Endothelial cell of hepatic sinusoid (primary cell): ENCODE data around the gene AGXT.

Source experiments
- in situ Hi-C: cut with HindIII; loops from 2 replicates; pipeline ENCODE4 v1.10.0; 2017; ENCODE audit warnings: low sequenced_read_pairs

Gene AGXT

GRCh38 chr2:240865391-240865790 is 3.2 kb upstream of the AGXT start:
- in situ Hi-C loops: no loop called here

DNA sequence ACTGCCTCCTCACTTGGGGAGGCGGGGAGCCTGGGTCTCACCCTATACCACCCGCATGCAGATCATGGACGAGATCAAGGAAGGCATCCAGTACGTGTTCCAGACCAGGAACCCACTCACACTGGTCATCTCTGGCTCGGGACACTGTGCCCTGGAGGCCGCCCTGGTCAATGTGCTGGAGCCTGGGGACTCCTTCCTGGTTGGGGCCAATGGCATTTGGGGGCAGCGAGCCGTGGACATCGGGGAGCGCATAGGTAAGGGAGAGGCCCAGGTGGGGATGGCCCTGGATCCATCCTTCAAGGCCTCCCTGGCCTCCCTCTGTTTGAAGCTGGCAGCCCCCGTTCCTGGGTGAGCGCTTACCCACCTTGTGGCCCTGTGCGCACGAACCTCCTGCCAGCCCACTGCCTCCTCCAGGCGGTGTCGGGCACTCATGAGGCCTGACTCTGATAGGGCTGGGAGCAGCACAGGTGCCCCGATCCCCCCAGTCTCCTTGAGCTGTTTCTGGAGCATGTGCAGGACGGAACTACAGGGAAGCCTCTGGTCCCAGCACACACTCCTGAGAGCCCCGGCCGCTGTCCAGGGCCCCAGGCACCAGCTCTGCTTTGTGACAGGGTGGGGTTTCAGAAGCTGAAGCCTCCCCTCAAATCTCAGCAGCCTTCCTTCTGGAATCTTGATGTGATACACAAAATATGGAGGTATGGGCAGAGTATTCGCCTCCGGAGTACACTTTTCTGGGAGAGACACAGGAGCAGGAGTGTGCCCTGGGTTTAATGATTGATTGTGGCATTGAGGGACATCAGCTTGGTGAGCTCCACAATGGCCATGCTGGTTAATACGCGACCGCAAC is 708 bp downstream of the AGXT start:
- in situ Hi-C loops: no loop called here

DNA sequence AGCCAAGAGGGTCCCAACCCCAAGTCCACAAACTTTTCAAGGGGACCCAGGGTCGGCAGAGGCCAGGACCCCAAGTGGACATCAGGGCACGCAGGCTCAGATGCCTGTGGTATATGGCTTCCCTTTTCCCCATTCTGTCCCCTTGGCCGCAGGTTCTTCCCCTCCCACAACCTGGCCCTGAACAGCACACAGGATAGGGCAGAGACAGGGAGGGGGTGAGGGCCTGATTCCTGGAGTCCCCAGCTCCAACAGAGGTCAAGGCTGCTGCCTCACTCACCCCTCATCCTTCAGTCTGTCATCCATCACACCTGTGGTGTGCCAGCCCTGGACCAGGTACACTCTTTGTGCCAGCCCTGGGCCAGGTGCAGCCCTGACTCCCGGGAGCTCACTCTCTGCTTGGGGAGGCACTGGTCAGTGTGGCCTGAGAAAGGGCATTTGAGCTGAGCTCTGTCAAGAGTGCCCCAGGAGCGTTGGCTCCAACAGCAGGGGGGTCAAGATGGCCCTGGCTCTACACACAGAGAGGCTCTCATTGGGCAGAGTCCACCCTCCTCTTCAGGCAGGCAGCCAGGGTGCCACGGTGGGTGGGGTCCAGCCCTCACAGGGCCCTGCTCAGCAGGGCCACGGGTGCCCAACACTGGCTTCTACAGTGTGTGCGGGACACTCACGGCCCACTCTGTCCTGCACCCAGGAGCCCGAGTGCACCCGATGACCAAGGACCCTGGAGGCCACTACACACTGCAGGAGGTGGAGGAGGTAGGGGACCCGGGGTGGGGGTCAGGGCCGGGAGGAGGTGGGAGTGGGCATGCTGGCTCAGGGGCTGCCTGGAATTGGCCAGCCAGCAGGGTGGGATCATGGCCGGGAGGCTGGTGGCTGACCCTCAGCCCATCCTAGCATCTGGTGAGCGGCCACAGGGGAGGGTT is 1.6 kb downstream of the AGXT start:
- in situ Hi-C loops: no loop called here

- in situ Hi-C loops: no loop called here
Measured at GRCh38 chr2:240871071-240871958, 2.7 kb downstream of the AGXT start.

DNA sequence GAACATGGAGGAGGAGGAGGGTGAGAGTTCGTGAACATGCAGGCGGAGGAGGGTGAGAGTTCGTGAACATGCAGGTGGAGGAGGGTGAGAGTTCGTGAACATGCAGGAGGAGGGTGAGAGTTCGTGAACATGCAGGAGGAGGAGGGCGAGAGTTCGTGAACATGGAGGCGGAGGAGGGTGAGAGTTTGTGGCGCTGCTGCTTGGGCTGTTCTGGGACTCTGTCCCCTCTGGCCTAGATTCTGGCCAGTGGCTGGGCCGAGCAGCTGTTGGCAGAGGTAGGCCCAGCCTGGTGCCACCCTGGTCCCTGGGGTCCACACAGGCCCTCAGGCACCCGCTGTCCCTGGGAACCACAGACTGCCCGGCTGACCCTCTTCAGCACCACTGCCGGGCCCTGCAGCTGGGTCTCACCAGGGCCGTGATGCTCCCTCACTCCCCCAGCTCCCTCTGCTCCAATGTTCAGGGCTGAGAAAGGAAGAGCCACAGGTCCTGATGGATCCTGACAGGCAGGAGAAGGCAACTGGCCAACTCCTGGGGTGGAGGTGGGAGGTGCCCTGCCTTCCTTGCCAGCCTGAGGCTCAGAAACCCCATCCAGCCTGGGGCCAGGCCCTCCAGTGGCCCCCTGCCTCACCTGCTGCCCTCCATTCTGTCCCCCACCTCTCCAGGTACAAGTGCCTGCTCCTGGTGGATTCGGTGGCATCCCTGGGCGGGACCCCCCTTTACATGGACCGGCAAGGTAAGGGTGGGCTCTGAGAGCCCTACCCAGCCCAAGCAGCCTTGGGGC is 3.9 kb downstream of the AGXT start:
- in situ Hi-C loops: no loop called here

DNA sequence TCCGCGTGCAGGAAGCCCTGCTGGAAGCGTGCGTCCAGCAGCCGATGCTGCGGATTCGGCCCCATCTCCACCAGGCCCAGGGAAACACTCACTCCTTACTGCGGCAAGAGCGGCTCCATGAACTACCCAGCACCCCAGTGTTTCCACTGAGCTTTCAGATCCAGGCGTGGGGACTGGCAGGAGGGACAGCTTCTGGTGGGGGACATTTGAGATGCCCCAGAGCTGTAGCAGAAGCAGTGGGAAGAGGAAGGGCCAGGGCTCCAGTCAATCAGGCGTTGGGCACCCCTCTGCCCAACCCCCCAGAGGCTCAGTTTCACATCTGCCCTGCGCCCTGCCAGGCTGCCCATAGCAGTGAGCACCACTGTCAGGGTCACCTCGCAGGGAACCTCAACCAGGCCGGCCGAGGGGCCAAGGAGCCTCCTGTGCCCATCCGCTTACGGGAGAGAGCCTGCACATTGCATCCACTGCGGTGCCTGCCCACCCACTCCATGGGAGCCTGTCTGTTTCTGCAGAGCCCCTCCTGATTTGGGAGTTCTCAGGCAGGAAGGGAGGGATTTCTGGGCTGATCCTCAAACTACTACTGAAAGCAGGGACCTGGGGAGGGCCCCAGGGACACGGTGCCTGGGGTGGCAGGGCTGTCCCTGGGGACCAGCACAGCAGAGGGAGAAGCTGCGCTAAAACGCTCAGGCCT is 4.6 kb downstream of the AGXT start:
- in situ Hi-C loops: no loop called here

DNA sequence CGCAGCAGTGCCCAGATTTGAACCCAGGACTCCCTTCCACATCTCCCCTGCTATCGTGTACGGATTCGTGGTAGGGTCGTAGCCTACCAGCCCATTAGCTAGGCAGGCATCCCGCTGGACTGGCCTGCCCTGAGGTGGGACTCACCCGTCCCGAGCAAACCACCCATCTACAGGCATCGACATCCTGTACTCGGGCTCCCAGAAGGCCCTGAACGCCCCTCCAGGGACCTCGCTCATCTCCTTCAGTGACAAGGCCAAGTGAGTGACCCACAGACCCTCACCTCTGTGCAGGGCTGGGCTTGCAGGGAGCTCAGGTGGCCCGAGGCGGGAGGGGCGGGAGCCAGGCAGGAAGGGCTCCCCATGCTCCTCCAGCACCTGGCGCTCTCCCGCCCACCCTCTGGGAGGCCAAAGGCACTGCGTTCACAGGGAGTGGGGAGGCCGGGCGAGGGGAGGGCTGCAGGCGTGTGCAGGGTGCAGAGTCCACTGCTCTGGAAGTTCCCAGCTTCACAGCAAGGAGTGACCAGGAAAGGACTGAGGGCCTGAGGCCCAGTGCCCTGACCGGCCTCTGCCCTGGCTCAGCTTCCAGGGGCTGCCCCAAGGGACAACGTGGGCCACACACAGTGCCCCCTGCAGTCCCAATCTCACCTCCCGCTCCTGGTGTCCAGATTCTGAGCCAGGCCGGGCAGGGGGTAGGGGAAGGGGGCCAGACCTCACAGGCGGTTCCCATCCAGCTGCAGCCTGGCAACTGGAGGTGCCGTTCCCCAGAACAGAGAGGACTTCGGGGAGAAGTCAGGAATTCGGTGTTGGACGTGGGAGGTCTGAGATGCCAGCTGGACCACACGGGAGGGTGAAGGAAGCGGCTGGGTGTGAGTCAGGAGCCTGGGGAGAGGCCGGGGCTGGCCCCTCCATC is 5.4 kb downstream of the AGXT start:
- in situ Hi-C loops: no loop called here

DNA sequence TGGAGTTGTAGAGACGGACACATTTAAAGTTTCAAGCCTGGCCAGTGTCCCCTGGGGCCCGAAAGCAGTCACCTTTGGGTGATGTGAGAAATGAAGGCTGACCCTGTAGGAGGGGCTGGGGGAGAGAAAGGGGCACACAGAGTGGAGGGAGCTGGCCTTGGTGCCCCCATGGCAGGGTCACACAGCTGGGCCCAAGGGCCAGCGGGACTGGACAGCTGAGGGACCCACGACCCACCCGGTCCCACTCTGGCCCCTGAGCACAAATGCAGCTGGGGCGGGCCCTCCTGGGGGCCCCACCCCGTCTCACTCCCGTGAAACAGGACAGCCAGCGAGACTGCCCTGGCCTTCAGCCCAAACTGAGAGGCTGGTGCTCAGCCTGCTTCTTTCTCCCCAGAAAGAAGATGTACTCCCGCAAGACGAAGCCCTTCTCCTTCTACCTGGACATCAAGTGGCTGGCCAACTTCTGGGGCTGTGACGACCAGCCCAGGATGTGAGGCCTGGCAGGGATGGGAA is 6.1 kb downstream of the AGXT start:
- in situ Hi-C loops: no loop called here

GRCh38 chr2:240875228-240876034 is 6.8 kb downstream of the AGXT start:
- in situ Hi-C loops: no loop called here

GRCh38 chr2:240876035-240876474 is 7.4 kb downstream of the AGXT start:
- in situ Hi-C loops: no loop called here

GRCh38 chr2:240876475-240877251 is 8.0 kb downstream of the AGXT start:
- in situ Hi-C loops: no loop called here

GRCh38 chr2:240877460-240878340 is 9.1 kb downstream of the AGXT start:
- in situ Hi-C loops: no loop called here

GRCh38 chr2:240878341-240878936 is 9.8 kb downstream of the AGXT start:
- in situ Hi-C loops: no loop called here

GRCh38 chr2:240879105-240879504 is 10.5 kb downstream of the AGXT start:
- in situ Hi-C loops: no loop called here

DNA sequence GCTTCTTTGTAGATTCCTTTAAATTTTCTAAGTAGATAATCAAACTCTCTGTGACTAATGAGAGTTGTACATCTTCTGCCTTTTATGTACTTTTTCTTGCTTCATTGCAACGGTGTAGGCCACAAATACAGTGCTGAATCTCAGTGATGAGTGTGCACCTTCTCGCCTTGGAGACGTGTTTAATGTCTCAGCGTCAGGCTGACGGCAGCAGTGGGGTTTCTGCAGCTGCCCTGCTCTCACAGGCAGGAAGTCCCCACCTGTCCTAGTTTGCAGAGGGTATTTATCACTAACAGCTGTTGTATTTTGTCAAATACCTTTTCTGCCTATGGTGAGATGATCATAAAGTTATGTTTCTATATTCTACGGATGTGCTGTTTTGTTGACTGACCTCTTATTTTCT is 13.3 kb downstream of the AGXT start:
- in situ Hi-C loops: loop anchor here (10.0 kb wide), 1 partner anchor 57 kb away; the partner anchor contains the start of gene KIF1A
